K562 (cell line): ENCODE data around the gene PLEKHH2. TPM values are rescaled to one million over a fixed set of nuclear protein-coding genes. Genes with fewer than 3 reads are reported as not detected.

Source experiments
- BCLAF1 ChIP-seq, 2 experiments: fragments of 450-650 bp in 1 of 2; IDR thresholded peaks; 2 replicates each; pipeline ENCODE4 v1.6.1; 2011 to 2017; ENCODE audit warnings: low read depth in 2 of 2, antibody characterized with exemption in 1 of 2, borderline replicate concordance in 1 of 2, low read length in 1 of 2, mild to moderate bottlenecking in 1 of 2, mixed read lengths in 1 of 2; ENCODE audit not compliant: control insufficient read depth in 1 of 2
- CBX8 ChIP-seq: fragments of 200-600 bp; sonication (generic); IDR thresholded peaks from 2 replicates; pipeline ENCODE4 v1.6.1; 2012; ENCODE audit warnings: borderline replicate concordance, mixed run types, low read depth, mild to moderate bottlenecking, moderate library complexity, mixed read lengths, low read length, control low read depth, inconsistent platforms; ENCODE audit not compliant: poor library complexity, severe bottlenecking; ENCODE audit errors: extremely low read depth
- DPF2 ChIP-seq: fragments of 450-650 bp; IDR thresholded peaks from 2 replicates; pipeline ENCODE4 v1.6.1; 2016
- NRF1 ChIP-seq, 2 experiments: fragments of 450-650 bp; IDR thresholded peaks in 1 of 2; conservative IDR thresholded peaks in 1 of 2; 2 replicates each; pipeline ENCODE4 v1.6.1; 2014; ENCODE audit warnings: mild to moderate bottlenecking in 2 of 2
- ZBTB40 ChIP-seq, 2 experiments: fragments of 450-650 bp in 1 of 2; sonication (generic) in 1 of 2; formaldehyde crosslinking in 1 of 2; IDR thresholded peaks; 2 replicates each; pipeline versions ENCODE4 v1.7.1 to v1.9.0; 2016 to 2022; ENCODE audit warnings: inconsistent platforms in 1 of 2, mild to moderate bottlenecking in 1 of 2, missing genetic modification reagents in 1 of 2
- ZKSCAN3 ChIP-seq: fragments of 250-450 bp; sonication (Bioruptor Pico); IDR thresholded peaks from 2 replicates; pipeline ENCODE4 v1.4.0; 2020
- ZNF124 ChIP-seq: sonication (generic); formaldehyde crosslinking; IDR thresholded peaks from 2 replicates; pipeline ENCODE4 v1.8.1; 2022; ENCODE audit warnings: missing genetic modification reagents
- ZNF609 ChIP-seq: sonication (generic); formaldehyde crosslinking; IDR thresholded peaks from 2 replicates; pipeline ENCODE4 v1.8.1; 2023; ENCODE audit warnings: missing genetic modification reagents, mild to moderate bottlenecking, borderline replicate concordance
- polyA plus RNA-seq, 8 experiments: library from polyadenylated mRNA; depleted of rRNA in 4 of 8; stranded (reverse) in 5 of 8; unstranded in 3 of 8; fragments of >200 nt; fragmentation: Nextera tagmentation in 2 of 8; fragmentation: Illumina TruSeq in 1 of 8; extraction: Ambion mirVana in 2 of 8; extraction: Trizol in 1 of 8; gene quantifications; 2 replicates each; pipeline versions ENCODE4 v1.2.1 to v1.2.3, GENCODE V29; 2011 to 2014; ENCODE audit warnings: inconsistent platforms in 1 of 8, missing spikeins in 1 of 8
- total RNA-seq, 7 experiments: library from RNA; depleted of rRNA in 6 of 7; stranded (reverse); fragments of >200 nt in 6 of 7; fragmentation: Illumina TruSeq in 2 of 7; extraction: Trizol in 2 of 7; gene quantifications; 2 replicates each; pipeline versions ENCODE4 v1.2.1 to v1.2.3, GENCODE V29; 2011 to 2021; ENCODE audit warnings: low replicate concordance in 1 of 7

Gene PLEKHH2
- total and polyA plus RNA-seq, 9 of the 15 experiments (the other 6 are each of a cell fraction or from before 2014, with no cell fraction given): 0.77 to 13.5 (median 2.7) TPM

GRCh38 chr2:43676322-43677050 lies 39.4 kb downstream of the PLEKHH2 start, which contains the start of gene C1GALT1C1L (continued):
- TF ChIP-seq ZBTB40 (IDR thresholded peaks at IDR 0.05) (peak; percentile 33; the same call in 1 of the 2 replicates), ZBTB40 (CRISPR knock-in tag; IDR thresholded peaks at IDR 0.05) (no peak), NRF1 (conservative IDR thresholded peaks at IDR 0.05 in 1 of 2, IDR thresholded peaks at IDR 0.05 in 1 of 2) (peak; percentile 52 to 57; a peak in 3 of 4 replicates), DPF2 (no peak), ZNF124 (CRISPR knock-in tag) (no peak), ZKSCAN3 (CRISPR knock-in tag) (no peak), ZNF609 (CRISPR knock-in tag) (no peak), CBX8 (no peak), BCLAF1 (IDR thresholded peaks at IDR 0.05; ENCODE audit: borderline replicate concordance in 1 of 2, control insufficient read depth in 1 of 2, low read depth in 2 of 2, low read length in 1 of 2) (no peak)
